ENCODE results near the gene OSGIN1. TPM values are rescaled to one million over a fixed set of nuclear protein-coding genes. Genes with fewer than 3 reads are reported as not detected.

Gene OSGIN1
- total and polyA plus RNA-seq, 2 of the 8 experiments (the other 6 are each of a cell fraction or from before 2014, with no cell fraction given) = 0.58 to 0.76 TPM

- H2AFZ ChIP-seq (ENCODE audit: low read length) = no peak overlapping the region
- H3K18ac ChIP-seq (ENCODE audit: extremely low read depth, low read length) = no peak overlapping the region
- no peak overlapping the region for H4K5ac ChIP-seq (ENCODE audit: insufficient read length, low read depth, low read length)
- DNase-seq (ENCODE audit: low read depth in 1 of 2, low spot score in 2 of 2) (no peak), FAIRE-seq (no peak)
- H3K23me2 ChIP-seq (ENCODE audit: low read depth, low read length) = peaks cover 1% of the 10 kb centered on the region; the same call in 1 of the 2 replicates
- no peaks in the 10 kb centered on the region for H3K79me1 ChIP-seq (ENCODE audit: low read depth, low read length)
- 74% methylated on average over 27 of the region's 27 CpGs; no CpG with 5 or more reads in 1 of the 2 experiments for WGBS, 2 experiments (ENCODE audit: extremely low coverage in 1 of 2, insufficient coverage in 1 of 2, insufficient read length in 1 of 2, insufficient replicate concordance in 2 of 2, low coverage in 1 of 2, low lambda C conversion rate in 2 of 2, missing lambda C conversion rate in 1 of 2)
- no peak overlapping the region for H3K4me3 ChIP-seq (ENCODE audit: extremely low read depth in 1 of 4, insufficient read depth in 2 of 4, low read depth in 3 of 4, low read length in 4 of 4)
- peak overlapping the region; percentile 45; the same call in 1 of the 2 replicates for H2BK12ac ChIP-seq (ENCODE audit: low read depth, low read length)
- POLR2A ChIA-PET (ENCODE audit: partially characterized antibody) = interaction anchor here (0.7 to 4.1 kb wide), 5 partner anchors 9 to 104 kb away, joined by 3 to 19 read pairs (median 3); no protein-coding TSS in a partner anchor
- 0 out of 2 replicates have a peak overlapping the region, but pooled peaks have one; percentile 18 for H2BK5ac ChIP-seq (ENCODE audit: low read depth, low read length)
- H3K27me3 ChIP-seq (replicated peaks in 1 of 4; ENCODE audit: control insufficient read depth in 3 of 4, extremely low read depth in 1 of 4, insufficient read depth in 3 of 4, low read length in 3 of 4) = 0 out of 7 replicates have a peak, but pooled peaks cover 0 to 6% (median 0%) of the 10 kb centered on the region in 4 experiments
- H3K4ac ChIP-seq (replicated peaks; ENCODE audit: insufficient read length, low read depth, low read length) = no peak overlapping the region
- H3K27ac ChIP-seq (ENCODE audit: low read depth, low read length) = no peak overlapping the region
- H2BK15ac ChIP-seq (ENCODE audit: low read length) = peak overlapping the region; percentile 21; the same call in 1 of the 2 replicates
- TF ChIP-seq SP1 (IDR thresholded peaks at IDR 0.05; ENCODE audit: low read depth, low read length) (no peak), CTCF (IDR thresholded peaks at IDR 0.05; ENCODE audit: control extremely low read depth in 1 of 3, insufficient read depth in 1 of 3, low read depth in 1 of 3, low read length in 3 of 3) (peak in 1 of 3 experiments; percentile 1; a peak in 1 of 4 replicates)
- H4K20me1 ChIP-seq (replicated peaks in 1 of 2; ENCODE audit: control insufficient read depth in 1 of 2, insufficient read depth in 2 of 2, low read length in 2 of 2) = no peaks in the 10 kb centered on the region
- H3K79me2 ChIP-seq (ENCODE audit: control insufficient read depth in 1 of 2, insufficient read depth in 2 of 2, low read length in 2 of 2) = no peaks in the 10 kb centered on the region
- no peaks in the 10 kb centered on the region for H3K9me3 ChIP-seq (ENCODE audit: insufficient read depth in 2 of 2, low read depth in 1 of 2, low read length in 1 of 2)
- H3K4me1 ChIP-seq (replicated peaks in 1 of 4; ENCODE audit: control insufficient read depth in 3 of 4, insufficient read depth in 4 of 4, low read length in 3 of 4) = peaks cover 0 to 6% (median 3%) of the 10 kb centered on the region in 4 experiments; a peak in 4 of 7 replicates
- peak overlapping the region; percentile 95 for H4K8ac ChIP-seq (ENCODE audit: extremely low read depth, insufficient read depth, low read length)
- no peak overlapping the region for H4K91ac ChIP-seq (replicated peaks; ENCODE audit: insufficient read length, low read length)
- no peak overlapping the region for H2BK120ac ChIP-seq (replicated peaks; ENCODE audit: low read depth, low read length)
- H3K14ac ChIP-seq (ENCODE audit: insufficient read length) = no peak overlapping the region
- H3K36me3 ChIP-seq (ENCODE audit: control insufficient read depth in 2 of 4, insufficient read depth in 4 of 4, low read length in 3 of 4) = no peaks in the 10 kb centered on the region
- no peak overlapping the region for H3K56ac ChIP-seq (replicated peaks; ENCODE audit: insufficient read length, low read depth, low read length)
- no peak overlapping the region for H3K23ac ChIP-seq (ENCODE audit: insufficient read length)
- no peak overlapping the region; the same call in 1 of the 2 replicates for H2AK5ac ChIP-seq (ENCODE audit: low read depth, low read length)
- peak overlapping the region; percentile 64 to 67; a peak in 3 of 4 replicates for H3K4me2 ChIP-seq (ENCODE audit: insufficient read depth in 1 of 2, low read depth in 2 of 2, low read length in 2 of 2)
- CTCF ChIA-PET (ENCODE audit: partially characterized antibody) = interaction anchor here (0.9 to 3.4 kb wide), 19 partner anchors 10 to 140 kb away, joined by 3 to 35 read pairs (median 7); partner anchors contain the start of gene OSGIN1
- no peak overlapping the region for H2BK20ac ChIP-seq (ENCODE audit: low read length)
- H3K9ac ChIP-seq (replicated peaks in 1 of 4; ENCODE audit: extremely low read depth in 1 of 4, low read depth in 3 of 4, low read length in 3 of 4) = no peak overlapping the region; a peak in 1 of 7 replicates
These were observed 26.9 kb upstream of the OSGIN1 start for GRCh38 chr16:83925957-83926725.

Measured in H1 (cell line).